ENCODE measurements around the gene AFF1. TPM values are rescaled to one million over a fixed set of nuclear protein-coding genes. Genes with fewer than 3 reads are reported as not detected.

AFF1 gene
- total RNA-seq, 1 experiment from 2014 or later: 23.9 TPM

GRCh38 chr4:87045659-87046058, 110.8 kb downstream of the AFF1 start:
- no peaks in the 10 kb centered on the region for H3K27me3 ChIP-seq (ENCODE audit: control insufficient read depth, insufficient read depth, low read length)
- DNase-seq (ENCODE audit: low read depth, low spot score) (no peak), ATAC-seq (no peak)
- no peak overlapping the region for H3K4me3 ChIP-seq (ENCODE audit: low read depth in 2 of 2, low read length in 2 of 2)
- in situ Hi-C loops (cut with HindIII; ENCODE audit: low pct_unique_long_range_greater_than_20kb, low sequenced_read_pairs): no loop called here
- H3K4me1 ChIP-seq (ENCODE audit: control insufficient read depth, insufficient read depth, low read length): no peaks in the 10 kb centered on the region; the same call in 1 of the 2 replicates
- H3K36me3 ChIP-seq (ENCODE audit: control insufficient read depth, insufficient read depth, low read length): no peaks in the 10 kb centered on the region; the same call in 1 of the 2 replicates
- ChIA-PET POLR2A (no interaction called here), CTCF (no interaction called here)
- no peaks in the 10 kb centered on the region for H3K9me3 ChIP-seq (ENCODE audit: control insufficient read depth, insufficient read depth, low read depth, low read length)
- no peak overlapping the region for H3K27ac ChIP-seq (ENCODE audit: low read length)
- no TSS peak for BruUV-seq (replicated peaks)
- TF ChIP-seq, protein P1, sequence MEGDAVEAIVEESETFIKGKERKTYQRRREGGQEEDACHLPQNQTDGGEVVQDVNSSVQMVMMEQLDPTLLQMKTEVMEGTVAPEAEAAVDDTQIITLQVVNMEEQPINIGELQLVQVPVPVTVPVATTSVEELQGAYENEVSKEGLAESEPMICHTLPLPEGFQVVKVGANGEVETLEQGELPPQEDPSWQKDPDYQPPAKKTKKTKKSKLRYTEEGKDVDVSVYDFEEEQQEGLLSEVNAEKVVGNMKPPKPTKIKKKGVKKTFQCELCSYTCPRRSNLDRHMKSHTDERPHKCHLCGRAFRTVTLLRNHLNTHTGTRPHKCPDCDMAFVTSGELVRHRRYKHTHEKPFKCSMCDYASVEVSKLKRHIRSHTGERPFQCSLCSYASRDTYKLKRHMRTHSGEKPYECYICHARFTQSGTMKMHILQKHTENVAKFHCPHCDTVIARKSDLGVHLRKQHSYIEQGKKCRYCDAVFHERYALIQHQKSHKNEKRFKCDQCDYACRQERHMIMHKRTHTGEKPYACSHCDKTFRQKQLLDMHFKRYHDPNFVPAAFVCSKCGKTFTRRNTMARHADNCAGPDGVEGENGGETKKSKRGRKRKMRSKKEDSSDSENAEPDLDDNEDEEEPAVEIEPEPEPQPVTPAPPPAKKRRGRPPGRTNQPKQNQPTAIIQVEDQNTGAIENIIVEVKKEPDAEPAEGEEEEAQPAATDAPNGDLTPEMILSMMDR (IDR thresholded peaks at IDR 0.05): no peak
- no peak for TF ChIP-seq TCF7L2 (IDR thresholded peaks at IDR 0.05; ENCODE audit: low read depth, low read length)
- no peak for TF ChIP-seq POLR2AphosphoS5 (IDR thresholded peaks at IDR 0.05; ENCODE audit: low read depth, low read length)
- TF ChIP-seq, protein P2, sequence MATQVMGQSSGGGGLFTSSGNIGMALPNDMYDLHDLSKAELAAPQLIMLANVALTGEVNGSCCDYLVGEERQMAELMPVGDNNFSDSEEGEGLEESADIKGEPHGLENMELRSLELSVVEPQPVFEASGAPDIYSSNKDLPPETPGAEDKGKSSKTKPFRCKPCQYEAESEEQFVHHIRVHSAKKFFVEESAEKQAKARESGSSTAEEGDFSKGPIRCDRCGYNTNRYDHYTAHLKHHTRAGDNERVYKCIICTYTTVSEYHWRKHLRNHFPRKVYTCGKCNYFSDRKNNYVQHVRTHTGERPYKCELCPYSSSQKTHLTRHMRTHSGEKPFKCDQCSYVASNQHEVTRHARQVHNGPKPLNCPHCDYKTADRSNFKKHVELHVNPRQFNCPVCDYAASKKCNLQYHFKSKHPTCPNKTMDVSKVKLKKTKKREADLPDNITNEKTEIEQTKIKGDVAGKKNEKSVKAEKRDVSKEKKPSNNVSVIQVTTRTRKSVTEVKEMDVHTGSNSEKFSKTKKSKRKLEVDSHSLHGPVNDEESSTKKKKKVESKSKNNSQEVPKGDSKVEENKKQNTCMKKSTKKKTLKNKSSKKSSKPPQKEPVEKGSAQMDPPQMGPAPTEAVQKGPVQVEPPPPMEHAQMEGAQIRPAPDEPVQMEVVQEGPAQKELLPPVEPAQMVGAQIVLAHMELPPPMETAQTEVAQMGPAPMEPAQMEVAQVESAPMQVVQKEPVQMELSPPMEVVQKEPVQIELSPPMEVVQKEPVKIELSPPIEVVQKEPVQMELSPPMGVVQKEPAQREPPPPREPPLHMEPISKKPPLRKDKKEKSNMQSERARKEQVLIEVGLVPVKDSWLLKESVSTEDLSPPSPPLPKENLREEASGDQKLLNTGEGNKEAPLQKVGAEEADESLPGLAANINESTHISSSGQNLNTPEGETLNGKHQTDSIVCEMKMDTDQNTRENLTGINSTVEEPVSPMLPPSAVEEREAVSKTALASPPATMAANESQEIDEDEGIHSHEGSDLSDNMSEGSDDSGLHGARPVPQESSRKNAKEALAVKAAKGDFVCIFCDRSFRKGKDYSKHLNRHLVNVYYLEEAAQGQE (IDR thresholded peaks at IDR 0.05; ENCODE audit: insufficient read depth in 1 of 2, low read depth in 2 of 2, low read length in 1 of 2): no peak
- TF ChIP-seq SIN3A (IDR thresholded peaks at IDR 0.05; ENCODE audit: borderline replicate concordance, insufficient read depth, low read depth, low read length): no peak
- intact Hi-C loops (cut with micrococcal nuclease; ENCODE audit: unreplicated experiment): no loop called here

GRCh38 chr4:87046121-87046551, 111.3 kb downstream of the AFF1 start:
- POLR2A ChIA-PET: no interaction called here
- Histone ChIP-seq H3K4me1 (ENCODE audit: control insufficient read depth, insufficient read depth, low read length) (no peaks in the 10 kb centered on the region; the same call in 1 of the 2 replicates), H3K36me3 (ENCODE audit: control insufficient read depth, insufficient read depth, low read length) (no peaks in the 10 kb centered on the region; the same call in 1 of the 2 replicates), H3K27ac (ENCODE audit: low read length) (no peak overlapping the region), H3K9me3 (ENCODE audit: control insufficient read depth, insufficient read depth, low read depth, low read length) (no peaks in the 10 kb centered on the region), H3K27me3 (ENCODE audit: control insufficient read depth, insufficient read depth, low read length) (no peaks in the 10 kb centered on the region), H3K4me3 (ENCODE audit: low read depth in 2 of 2, low read length in 2 of 2) (no peak overlapping the region)
- intact Hi-C loops (cut with micrococcal nuclease; ENCODE audit: unreplicated experiment) (no loop called here), in situ Hi-C loops (cut with HindIII; ENCODE audit: low pct_unique_long_range_greater_than_20kb, low sequenced_read_pairs) (no loop called here)
- BruUV-seq (replicated peaks): no TSS peak
- TF ChIP-seq, protein P2 (IDR thresholded peaks at IDR 0.05; ENCODE audit: insufficient read depth in 1 of 2, low read depth in 2 of 2, low read length in 1 of 2): no peak
- TF ChIP-seq, protein P1 (IDR thresholded peaks at IDR 0.05): no peak
- TF ChIP-seq SIN3A (IDR thresholded peaks at IDR 0.05; ENCODE audit: borderline replicate concordance, insufficient read depth, low read depth, low read length) (no peak), TCF7L2 (IDR thresholded peaks at IDR 0.05; ENCODE audit: low read depth, low read length) (no peak), POLR2AphosphoS5 (IDR thresholded peaks at IDR 0.05; ENCODE audit: low read depth, low read length) (no peak)
- CTCF ChIA-PET: no interaction called here
- DNase-seq (ENCODE audit: low read depth, low spot score) (no peak), ATAC-seq (no peak)

Data from Panc1 (cell line).